Measurements from ENCODE around the gene ABCC11.
A peak's percentile ranks its signal among the peaks of the same experiment; 100 is the strongest.

- TF ChIP-seq CTCF (IDR thresholded peaks at IDR 0.05), result peak in 1 of 5 experiments; percentile 24
- TF ChIP-seq POLR2A (IDR thresholded peaks at IDR 0.05), result peak in 1 of 2 donors; percentile 63
Observed at GRCh38 chr16:48244080-48244862, 3.1 kb downstream of the ABCC11 start, which contains the start of gene LONP2.
